BLaER1 (cell line): ENCODE results near the gene EPB41L4A.
"Not testable (repeated sequence)": the region's sequence is repeated elsewhere in the genome, so short reads cannot be mapped to it uniquely, and the experiment has no call there.

Experiments used
- H3K27ac ChIP-seq: shearing (Covaris generic); formaldehyde crosslinking; 2 replicates; pipeline ENCODE4 v1.8.1; 2022
- H3K27me3 ChIP-seq: shearing (Covaris generic); formaldehyde crosslinking; 2 replicates; pipeline ENCODE4 v1.8.1; 2022
- H3K36me3 ChIP-seq: shearing (Covaris generic); formaldehyde crosslinking; 2 replicates; pipeline ENCODE4 v1.8.1; 2022
- H3K4me1 ChIP-seq: shearing (Covaris generic); formaldehyde crosslinking; 2 replicates; pipeline ENCODE4 v1.8.1; 2022
- H3K4me2 ChIP-seq: shearing (Covaris generic); formaldehyde crosslinking; 2 replicates; pipeline ENCODE4 v1.8.1; 2022
- H3K4me3 ChIP-seq: shearing (Covaris generic); formaldehyde crosslinking; 2 replicates; pipeline ENCODE4 v1.8.1; 2022
- H3K9ac ChIP-seq: shearing (Covaris generic); formaldehyde crosslinking; 2 replicates; pipeline ENCODE4 v1.8.1; 2022
- H3K9me3 ChIP-seq: shearing (Covaris generic); formaldehyde crosslinking; 2 replicates; pipeline ENCODE4 v1.8.1; 2022
- H4K20me1 ChIP-seq: shearing (Covaris generic); formaldehyde crosslinking; 2 replicates; pipeline ENCODE4 v1.8.1; 2022
- Cebpa-rat ChIP-seq: shearing (Covaris generic); IDR thresholded peaks from 2 replicates; pipeline ENCODE4 v1.8.1; 2022

The EPB41L4A gene

GRCh38 chr5:112219000-112219399 lies 200.1 kb downstream of the EPB41L4A start:
- H3K27ac ChIP-seq: no peak overlapping the region
- no peaks in the 10 kb centered on the region for H3K27me3 ChIP-seq
- H3K36me3 ChIP-seq: no peaks in the 10 kb centered on the region
- H3K9ac ChIP-seq: no peak overlapping the region
- no peak overlapping the region for H3K4me2 ChIP-seq
- TF ChIP-seq Cebpa-rat: no peak
- H3K4me1 ChIP-seq: no peaks in the 10 kb centered on the region
- no peaks in the 10 kb centered on the region for H4K20me1 ChIP-seq
- no peaks in the 10 kb centered on the region for H3K9me3 ChIP-seq
- no peak overlapping the region for H3K4me3 ChIP-seq

GRCh38 chr5:112217843-112218579 lies 201.1 kb downstream of the EPB41L4A start:
- Histone ChIP-seq H3K9me3 (no peaks in the 10 kb centered on the region), H3K27ac (no peak overlapping the region), H3K9ac (no peak overlapping the region), H3K4me1 (no peaks in the 10 kb centered on the region), H4K20me1 (no peaks in the 10 kb centered on the region), H3K4me2 (no peak overlapping the region), H3K27me3 (no peaks in the 10 kb centered on the region), H3K4me3 (no peak overlapping the region), H3K36me3 (no peaks in the 10 kb centered on the region)
- TF ChIP-seq Cebpa-rat: no peak

GRCh38 chr5:112216140-112216539 lies 202.9 kb downstream of the EPB41L4A start:
- Histone ChIP-seq H3K4me1 (no peaks in the 10 kb centered on the region), H3K9me3 (no peaks in the 10 kb centered on the region), H3K27ac (no peak overlapping the region), H3K4me2 (no peak overlapping the region), H3K36me3 (no peaks in the 10 kb centered on the region), H4K20me1 (no peaks in the 10 kb centered on the region), H3K4me3 (no peak overlapping the region), H3K9ac (no peak overlapping the region), H3K27me3 (no peaks in the 10 kb centered on the region)
- TF ChIP-seq Cebpa-rat: no peak

GRCh38 chr5:112210430-112211005 lies 208.6 kb downstream of the EPB41L4A start:
- H3K4me1 ChIP-seq: peaks cover 7% of the 10 kb centered on the region
- no peaks in the 10 kb centered on the region for H3K36me3 ChIP-seq
- no peaks in the 10 kb centered on the region for H4K20me1 ChIP-seq
- no peak overlapping the region for H3K27ac ChIP-seq
- no peak overlapping the region for H3K9ac ChIP-seq
- no peak for TF ChIP-seq Cebpa-rat
- no peak overlapping the region for H3K4me3 ChIP-seq
- H3K9me3 ChIP-seq: no peaks in the 10 kb centered on the region
- H3K4me2 ChIP-seq: no peak overlapping the region
- H3K27me3 ChIP-seq: no peaks in the 10 kb centered on the region

- Histone ChIP-seq H3K4me2 (no peak overlapping the region), H3K4me3 (no peak overlapping the region), H4K20me1 (no peaks in the 10 kb centered on the region), H3K27me3 (no peaks in the 10 kb centered on the region), H3K4me1 (peaks cover 14% of the 10 kb centered on the region), H3K27ac (no peak overlapping the region), H3K36me3 (no peaks in the 10 kb centered on the region), H3K9me3 (no peaks in the 10 kb centered on the region), H3K9ac (no peak overlapping the region)
- no peak for TF ChIP-seq Cebpa-rat
Measured at GRCh38 chr5:112208699-112209615, 210.1 kb downstream of the EPB41L4A start.

- not testable (repeated sequence) for H3K27ac ChIP-seq, H3K9me3 ChIP-seq, H3K9ac ChIP-seq, H3K4me3 ChIP-seq, H3K27me3 ChIP-seq, H4K20me1 ChIP-seq, H3K4me2 ChIP-seq, H3K36me3 ChIP-seq
- peaks cover 22% of the 10 kb centered on the region for H3K4me1 ChIP-seq
Measured at GRCh38 chr5:112208195-112208594, 210.9 kb downstream of the EPB41L4A start.

GRCh38 chr5:112205846-112206245 lies 213.2 kb downstream of the EPB41L4A start:
- TF ChIP-seq Cebpa-rat: no peak
- Histone ChIP-seq H3K4me3 (no peak overlapping the region), H3K36me3 (no peaks in the 10 kb centered on the region), H3K27ac (no peak overlapping the region), H3K27me3 (no peaks in the 10 kb centered on the region), H4K20me1 (no peaks in the 10 kb centered on the region), H3K9me3 (no peaks in the 10 kb centered on the region), H3K4me2 (peak overlapping the region; percentile 17; the same call in 1 of the 2 replicates), H3K9ac (no peak overlapping the region), H3K4me1 (peaks cover 28% of the 10 kb centered on the region)

- Histone ChIP-seq H3K4me1 (peaks cover 28% of the 10 kb centered on the region), H3K27ac (no peak overlapping the region), H3K4me2 (peak overlapping the region; percentile 49), H4K20me1 (no peaks in the 10 kb centered on the region), H3K4me3 (no peak overlapping the region), H3K27me3 (no peaks in the 10 kb centered on the region), H3K36me3 (no peaks in the 10 kb centered on the region), H3K9ac (no peak overlapping the region), H3K9me3 (no peaks in the 10 kb centered on the region)
- no peak for TF ChIP-seq Cebpa-rat
Measured at GRCh38 chr5:112203229-112203628, 215.8 kb downstream of the EPB41L4A start.

GRCh38 chr5:112202694-112203093 lies 216.4 kb downstream of the EPB41L4A start:
- TF ChIP-seq Cebpa-rat: no peak
- no peaks in the 10 kb centered on the region for H3K9me3 ChIP-seq
- peak overlapping the region; percentile 49 for H3K4me2 ChIP-seq
- H3K36me3 ChIP-seq: no peaks in the 10 kb centered on the region
- no peaks in the 10 kb centered on the region for H3K27me3 ChIP-seq
- H3K9ac ChIP-seq: no peak overlapping the region
- no peak overlapping the region for H3K4me3 ChIP-seq
- H3K27ac ChIP-seq: no peak overlapping the region
- peaks cover 28% of the 10 kb centered on the region for H3K4me1 ChIP-seq
- H4K20me1 ChIP-seq: no peaks in the 10 kb centered on the region

- TF ChIP-seq Cebpa-rat: no peak
- H3K9me3 ChIP-seq: no peaks in the 10 kb centered on the region
- no peaks in the 10 kb centered on the region for H3K36me3 ChIP-seq
- H3K27ac ChIP-seq: no peak overlapping the region
- no peaks in the 10 kb centered on the region for H3K27me3 ChIP-seq
- no peak overlapping the region for H3K4me2 ChIP-seq
- H4K20me1 ChIP-seq: no peaks in the 10 kb centered on the region
- H3K4me3 ChIP-seq: no peak overlapping the region
- no peak overlapping the region for H3K9ac ChIP-seq
- peaks cover 27% of the 10 kb centered on the region for H3K4me1 ChIP-seq
Measured at GRCh38 chr5:112201141-112201540, 217.9 kb downstream of the EPB41L4A start.
